ENCODE data around the gene ATE1. TPM values are rescaled to one million over a fixed set of nuclear protein-coding genes. Genes with fewer than 3 reads are reported as not detected.

The ATE1 gene
- total RNA-seq, 2 donors from 2014 or later = 31.0 to 62.0 TPM

DNA sequence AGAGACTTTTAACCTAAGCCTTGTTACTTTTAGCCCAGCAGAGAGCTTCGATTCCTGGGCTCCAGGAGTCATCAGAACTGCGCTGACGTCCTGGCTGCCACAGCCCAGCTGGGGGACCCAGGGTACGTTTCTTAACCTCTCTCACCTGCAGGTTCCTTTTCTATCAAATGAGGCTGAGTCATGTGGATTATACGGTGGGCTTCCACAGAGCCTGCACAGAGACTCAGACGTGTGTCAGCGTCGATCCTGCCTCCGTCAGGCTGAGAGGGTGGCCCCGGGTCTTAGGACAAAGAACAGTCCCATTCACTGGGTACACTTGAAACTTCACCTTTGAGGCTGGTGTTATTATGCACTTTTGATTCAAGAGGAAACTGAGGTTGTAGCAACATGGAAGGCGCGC, 228.9 kb downstream of the ATE1 start:
- TF ChIP-seq, protein P1, sequence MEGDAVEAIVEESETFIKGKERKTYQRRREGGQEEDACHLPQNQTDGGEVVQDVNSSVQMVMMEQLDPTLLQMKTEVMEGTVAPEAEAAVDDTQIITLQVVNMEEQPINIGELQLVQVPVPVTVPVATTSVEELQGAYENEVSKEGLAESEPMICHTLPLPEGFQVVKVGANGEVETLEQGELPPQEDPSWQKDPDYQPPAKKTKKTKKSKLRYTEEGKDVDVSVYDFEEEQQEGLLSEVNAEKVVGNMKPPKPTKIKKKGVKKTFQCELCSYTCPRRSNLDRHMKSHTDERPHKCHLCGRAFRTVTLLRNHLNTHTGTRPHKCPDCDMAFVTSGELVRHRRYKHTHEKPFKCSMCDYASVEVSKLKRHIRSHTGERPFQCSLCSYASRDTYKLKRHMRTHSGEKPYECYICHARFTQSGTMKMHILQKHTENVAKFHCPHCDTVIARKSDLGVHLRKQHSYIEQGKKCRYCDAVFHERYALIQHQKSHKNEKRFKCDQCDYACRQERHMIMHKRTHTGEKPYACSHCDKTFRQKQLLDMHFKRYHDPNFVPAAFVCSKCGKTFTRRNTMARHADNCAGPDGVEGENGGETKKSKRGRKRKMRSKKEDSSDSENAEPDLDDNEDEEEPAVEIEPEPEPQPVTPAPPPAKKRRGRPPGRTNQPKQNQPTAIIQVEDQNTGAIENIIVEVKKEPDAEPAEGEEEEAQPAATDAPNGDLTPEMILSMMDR (IDR thresholded peaks at IDR 0.05) = no peak
- Histone ChIP-seq H3K27me3 (no peaks in the 10 kb centered on the region), H3K36me3 (no peaks in the 10 kb centered on the region), H3K27ac (no peak overlapping the region), H3K4me1 (no peaks in the 10 kb centered on the region), H3K9me3 (no peaks in the 10 kb centered on the region), H3K4me3 (no peak overlapping the region)
- DNase-seq (ENCODE audit: low spot score) = no peak

DNA sequence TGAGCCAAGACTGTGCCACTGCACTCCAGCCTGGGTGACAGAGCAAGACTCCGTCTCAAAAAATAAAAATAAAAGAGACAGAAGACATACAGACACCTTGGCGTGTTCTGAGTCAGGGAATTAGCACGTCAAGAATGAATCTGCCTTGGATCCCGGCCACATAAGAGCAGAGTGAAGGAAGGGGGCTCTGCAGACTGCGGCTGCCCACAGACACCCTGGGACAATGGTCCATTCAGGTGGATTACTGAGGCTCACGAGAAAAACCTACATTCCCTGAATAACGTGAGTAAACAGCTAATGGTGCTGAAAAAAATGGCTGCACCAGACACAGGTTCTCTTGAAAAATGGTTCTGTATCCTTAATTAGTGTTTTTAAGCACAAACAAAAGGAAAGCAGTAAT, 229.5 kb downstream of the ATE1 start:
- Histone ChIP-seq H3K4me1 (no peaks in the 10 kb centered on the region), H3K4me3 (no peak overlapping the region), H3K27me3 (no peaks in the 10 kb centered on the region), H3K36me3 (no peaks in the 10 kb centered on the region), H3K9me3 (no peaks in the 10 kb centered on the region), H3K27ac (no peak overlapping the region)
- TF ChIP-seq, protein P1 (IDR thresholded peaks at IDR 0.05) = no peak
- no peak for DNase-seq (ENCODE audit: low spot score)

DNA sequence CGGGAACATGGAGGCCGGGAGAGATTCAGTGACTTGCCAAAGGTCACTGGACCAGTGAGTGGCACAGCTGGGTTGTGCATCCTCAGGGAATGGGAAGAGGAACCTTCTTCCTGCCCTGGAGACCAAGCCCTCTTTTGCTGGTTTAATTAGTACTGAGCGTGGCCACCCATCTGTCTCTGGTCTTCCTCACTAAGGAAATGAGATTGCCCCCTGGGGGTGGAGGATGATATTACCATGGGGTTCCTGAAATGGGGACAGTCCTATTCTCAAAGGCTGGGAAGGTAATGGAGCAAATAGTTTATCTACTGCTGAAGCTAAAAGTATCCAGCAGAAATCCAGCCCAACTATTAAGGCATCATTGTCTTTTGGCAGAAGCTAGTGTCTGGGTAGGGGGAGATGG, 231.0 kb downstream of the ATE1 start:
- Histone ChIP-seq H3K9me3 (no peaks in the 10 kb centered on the region), H3K27me3 (no peaks in the 10 kb centered on the region), H3K36me3 (no peaks in the 10 kb centered on the region), H3K27ac (no peak overlapping the region), H3K4me3 (no peak overlapping the region), H3K4me1 (no peaks in the 10 kb centered on the region)
- TF ChIP-seq, protein P1 (IDR thresholded peaks at IDR 0.05) = peak in 1 of 2 donors; percentile 46
- no peak for DNase-seq (ENCODE audit: low spot score)

DNA sequence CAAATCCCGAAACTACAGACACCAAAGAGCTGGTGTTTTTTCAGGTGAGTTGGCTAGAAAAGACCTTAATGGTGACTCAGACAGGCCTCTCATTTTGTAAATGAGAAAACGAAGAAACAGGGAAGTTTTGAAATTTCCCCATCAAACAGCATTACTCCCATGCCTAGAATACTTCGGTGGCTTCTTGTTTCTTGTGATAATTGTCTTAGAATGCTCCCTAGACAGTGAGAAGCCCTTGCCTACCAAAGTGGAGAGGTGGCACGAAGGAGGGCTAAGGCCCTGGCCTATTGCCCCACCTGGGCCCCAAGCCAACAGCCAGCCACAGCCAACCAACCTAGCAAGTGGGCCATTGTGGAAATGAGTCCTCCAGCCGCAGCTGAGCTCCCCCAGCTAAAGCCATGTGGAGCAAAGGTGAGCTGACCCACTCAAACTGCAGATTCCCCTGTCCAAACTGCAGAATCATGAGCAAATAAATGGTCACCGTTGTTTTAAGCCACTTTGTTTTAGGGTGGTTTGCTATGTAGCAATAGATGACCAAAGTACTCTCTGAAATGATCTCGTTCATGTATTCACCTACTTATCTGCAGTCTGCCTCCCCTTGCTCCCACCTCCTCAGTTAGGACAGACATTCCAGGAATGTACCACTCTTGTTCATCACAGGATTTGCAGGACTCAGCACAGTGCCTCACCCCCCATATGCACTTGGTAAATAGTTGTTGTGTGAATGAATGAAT, 231.9 kb downstream of the ATE1 start:
- H3K4me1 ChIP-seq = no peaks in the 10 kb centered on the region
- no peaks in the 10 kb centered on the region for H3K36me3 ChIP-seq
- TF ChIP-seq, protein P1 (IDR thresholded peaks at IDR 0.05) = no peak
- no peak for DNase-seq (ENCODE audit: low spot score)
- no peak overlapping the region for H3K4me3 ChIP-seq
- no peaks in the 10 kb centered on the region for H3K27me3 ChIP-seq
- no peaks in the 10 kb centered on the region for H3K9me3 ChIP-seq
- no peak overlapping the region for H3K27ac ChIP-seq

DNA sequence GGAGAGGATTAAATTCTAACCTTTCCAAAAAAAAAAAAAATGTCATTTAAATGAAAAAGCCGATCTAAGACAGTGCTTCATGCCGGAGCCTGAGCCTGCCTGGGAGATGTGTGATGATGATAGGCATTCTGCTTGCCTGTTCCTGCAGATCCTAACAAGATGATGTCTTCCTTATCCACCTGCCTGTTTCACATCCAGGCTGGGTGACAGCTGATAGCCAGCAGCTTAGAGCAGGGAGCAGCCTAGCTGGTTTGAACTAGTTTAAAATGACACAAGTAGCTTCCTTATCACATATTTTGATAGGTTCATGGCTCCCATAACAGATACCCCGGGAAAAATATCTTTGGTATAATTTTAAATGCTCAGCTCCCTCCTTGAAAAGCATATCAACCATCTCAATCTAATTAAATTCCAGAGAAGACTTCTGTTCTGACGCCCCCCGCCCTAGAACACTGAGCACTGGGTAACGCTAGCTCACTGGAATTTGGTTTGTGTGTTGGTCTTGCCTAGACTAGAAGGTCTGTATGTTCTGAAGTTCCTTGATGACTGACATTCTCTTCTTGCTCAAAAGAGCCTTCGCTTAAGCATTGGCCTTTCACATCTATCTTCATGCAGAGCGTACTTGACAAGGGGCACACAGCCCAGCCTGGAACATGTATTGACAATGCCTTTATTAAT, 232.7 kb downstream of the ATE1 start:
- no peaks in the 10 kb centered on the region for H3K27me3 ChIP-seq
- TF ChIP-seq, protein P1 (IDR thresholded peaks at IDR 0.05) = no peak
- no peak overlapping the region for H3K4me3 ChIP-seq
- no peaks in the 10 kb centered on the region for H3K36me3 ChIP-seq
- H3K9me3 ChIP-seq = no peaks in the 10 kb centered on the region
- H3K4me1 ChIP-seq = no peaks in the 10 kb centered on the region
- DNase-seq (ENCODE audit: low spot score) = no peak
- no peak overlapping the region for H3K27ac ChIP-seq

Data from right atrium auricular region (tissue), 2 donors.